Sciatic nerve (tissue), 2 donors: Measurements from ENCODE around the gene SORBS1. TPM values are rescaled to one million over a fixed set of nuclear protein-coding genes. Genes with fewer than 3 reads are reported as not detected.

Experiments
- ATAC-seq: fragments of 200-7000 bp; cut with Tn5 transposase; one replicate; pipeline ENCODE4 v1.9.1; 2020; ENCODE audit warnings: mild to moderate bottlenecking, moderate library complexity
- DNase-seq: peaks from one replicate; pipeline ENCODE4 v3.0.0-alpha.2; 2020; ENCODE audit warnings: low spot score
- intact Hi-C: fragments of 100-400 bp; cut with DNase I; formaldehyde crosslinking; loops from one replicate; pipeline ENCODE4 v1.14.2; 2022
- total RNA-seq: library from RNA; stranded (reverse); fragmentation: NEBNext Ultra II Directional; extraction: Animal tissue kit (Norgen Biotek cat#: 25700); gene quantifications from one replicate; pipeline ENCODE4 v1.2.1, GENCODE V29; 2021
- donor health status: DM: no; HTN: no; CAD: no.
- donor health status: DM: no; HTN: no; CAD: no.

SORBS1 gene
- total RNA-seq, 1 donor from 2014 or later = 593 TPM

- intact Hi-C loops = no loop called here
- ATAC-seq (no peak), DNase-seq (no peak)
Measured at GRCh38 chr10:95454356-95454755, 106.8 kb downstream of the SORBS1 start.

- DNase-seq = no peak
- intact Hi-C loops = no loop called here
- no peak for ATAC-seq
Measured at GRCh38 chr10:95451568-95452524, 109.3 kb downstream of the SORBS1 start.

GRCh38 chr10:95451150-95451549 is 110.0 kb downstream of the SORBS1 start:
- DNase-seq (no peak), ATAC-seq (no peak)
- intact Hi-C loops = no loop called here

- DNase-seq = no peak
- intact Hi-C loops = no loop called here
- no peak for ATAC-seq
Measured at GRCh38 chr10:95450188-95450587, 111.0 kb downstream of the SORBS1 start.

GRCh38 chr10:95447685-95448084 is 113.5 kb downstream of the SORBS1 start:
- DNase-seq (no peak), ATAC-seq (peak; percentile 34)
- intact Hi-C loops = no loop called here

GRCh38 chr10:95445837-95446486 is 115.2 kb downstream of the SORBS1 start:
- DNase-seq = no peak
- intact Hi-C loops = no loop called here
- peak; percentile 23 for ATAC-seq

GRCh38 chr10:95445223-95445836 is 115.8 kb downstream of the SORBS1 start:
- ATAC-seq = peak; percentile 84
- intact Hi-C loops = no loop called here
- peak; percentile 74 for DNase-seq

GRCh38 chr10:95444792-95445191 is 116.4 kb downstream of the SORBS1 start:
- ATAC-seq (no peak), DNase-seq (no peak)
- intact Hi-C loops = no loop called here

GRCh38 chr10:95443636-95444035 is 117.5 kb downstream of the SORBS1 start:
- DNase-seq (no peak), ATAC-seq (no peak)
- intact Hi-C loops = no loop called here

GRCh38 chr10:95442341-95442740 is 118.8 kb downstream of the SORBS1 start:
- intact Hi-C loops = no loop called here
- no peak for DNase-seq
- ATAC-seq = no peak

GRCh38 chr10:95441547-95441923 is 119.6 kb downstream of the SORBS1 start:
- intact Hi-C loops = no loop called here

GRCh38 chr10:95440756-95441546 is 120.2 kb downstream of the SORBS1 start:
- intact Hi-C loops = no loop called here
- no peak for ATAC-seq

More at GRCh38 chr10:95441547-95441923, 119.6 kb downstream of the SORBS1 start:
- ATAC-seq (no peak), DNase-seq (no peak)

GRCh38 chr10:95440038-95440725 is 121.0 kb downstream of the SORBS1 start:
- ATAC-seq = peak; percentile 69
- intact Hi-C loops = no loop called here
- no peak for DNase-seq

More at GRCh38 chr10:95440756-95441546, 120.2 kb downstream of the SORBS1 start:
- no peak for DNase-seq

GRCh38 chr10:95438781-95439180 is 122.4 kb downstream of the SORBS1 start:
- DNase-seq (no peak), ATAC-seq (no peak)
- intact Hi-C loops = loop anchor here (5.0 kb wide), 1 partner anchor 164 kb away; no protein-coding TSS in a partner anchor

GRCh38 chr10:95437669-95438068 is 123.5 kb downstream of the SORBS1 start:
- DNase-seq (no peak), ATAC-seq (no peak)
- intact Hi-C loops = loop anchor here (5.0 kb wide), 1 partner anchor 165 kb away; no protein-coding TSS in a partner anchor

GRCh38 chr10:95435548-95436279 is 125.5 kb downstream of the SORBS1 start:
- intact Hi-C loops = loop anchor here (5.0 kb wide), 1 partner anchor 167 kb away; no protein-coding TSS in a partner anchor
- DNase-seq = no peak
- ATAC-seq = no peak

GRCh38 chr10:95434583-95434982 is 126.6 kb downstream of the SORBS1 start:
- DNase-seq = no peak
- ATAC-seq = no peak
- intact Hi-C loops = no loop called here
